ENCODE measurements around the gene OSBPL7.

OSBPL7 gene

DNA sequence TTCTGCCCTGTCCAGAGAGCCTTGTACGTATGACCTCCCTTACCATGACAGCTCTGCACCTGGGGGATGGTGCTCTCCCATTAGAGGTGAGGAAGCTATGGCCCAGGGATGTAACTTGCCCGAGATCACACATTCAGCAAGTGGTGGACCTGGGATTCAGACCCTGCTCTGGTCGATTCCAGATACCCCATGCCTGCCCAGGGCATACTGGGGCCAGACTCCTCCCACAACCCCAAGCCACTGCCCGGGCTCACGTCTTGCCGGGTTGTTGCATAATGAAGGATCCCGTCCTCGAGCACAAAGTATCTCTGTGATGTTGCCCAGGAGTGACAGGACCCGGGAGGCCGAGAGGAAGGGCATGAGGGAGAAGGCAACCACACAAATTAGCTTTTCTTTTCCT is 2.1 kb downstream of the OSBPL7 start:
- no peak overlapping the region for H3K27ac ChIP-seq (ENCODE audit: low read depth, low read length)
- H3K36me3 ChIP-seq (ENCODE audit: insufficient read depth, low read length) = peaks cover 18% of the 10 kb centered on the region
- H3K9ac ChIP-seq (ENCODE audit: low read depth, low read length) = no peak overlapping the region

DNA sequence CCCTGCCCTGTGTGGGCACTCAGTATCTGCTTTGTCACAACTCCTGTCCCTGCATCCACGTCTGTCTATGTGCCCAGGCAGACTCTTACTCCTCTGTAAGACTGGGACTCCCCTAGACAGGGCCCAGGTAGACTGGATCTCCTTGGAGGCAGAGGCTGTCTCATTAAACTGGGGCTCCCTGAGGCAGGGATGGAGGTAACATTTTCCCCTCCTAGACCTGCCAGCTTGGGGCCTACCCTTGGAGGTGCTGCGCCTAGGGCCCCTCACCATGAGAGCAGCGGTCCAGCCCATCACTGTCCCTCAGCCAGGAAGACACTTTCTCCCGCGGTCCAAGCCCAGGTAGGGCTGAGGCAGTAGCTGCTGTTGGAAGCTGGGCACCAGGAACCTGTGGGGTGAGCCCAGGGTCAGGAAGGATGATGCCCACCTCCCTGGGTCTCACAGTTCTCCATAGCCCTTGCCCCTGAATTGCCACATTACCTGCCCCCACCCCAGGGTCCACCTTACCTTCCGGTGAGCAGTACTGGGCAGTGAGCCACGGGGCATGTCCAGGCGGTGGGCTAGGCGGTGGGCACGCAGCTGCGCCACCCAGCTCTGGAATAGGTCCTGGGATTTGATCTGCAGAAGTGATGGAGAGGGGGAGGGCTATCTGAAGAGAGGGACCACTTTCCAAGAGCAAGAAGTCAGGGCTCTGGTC is 3.4 kb downstream of the OSBPL7 start:
- H3K9ac ChIP-seq (ENCODE audit: low read depth, low read length) = no peak overlapping the region
- H3K36me3 ChIP-seq (ENCODE audit: insufficient read depth, low read length) = peaks cover 7% of the 10 kb centered on the region
- WGBS = 94% methylated on average over 11 of the region's 11 CpGs
- H3K27me3 ChIP-seq (ENCODE audit: insufficient read depth, low read length) = no peaks in the 10 kb centered on the region
- no peak overlapping the region for H3K4me3 ChIP-seq (ENCODE audit: low read length)
- H3K9me3 ChIP-seq (ENCODE audit: insufficient read depth, low read depth, low read length) = no peaks in the 10 kb centered on the region
- peaks cover 4% of the 10 kb centered on the region for H3K4me1 ChIP-seq (ENCODE audit: insufficient read depth, low read length)
- H3K27ac ChIP-seq (ENCODE audit: low read depth, low read length) = no peak overlapping the region

More for the DNA sequence above, 2.1 kb downstream of the OSBPL7 start:
- Histone ChIP-seq H3K27me3 (ENCODE audit: insufficient read depth, low read length) (no peaks in the 10 kb centered on the region), H3K4me3 (ENCODE audit: low read length) (no peak overlapping the region), H3K9me3 (ENCODE audit: insufficient read depth, low read depth, low read length) (no peaks in the 10 kb centered on the region), H3K4me1 (ENCODE audit: insufficient read depth, low read length) (peaks cover 4% of the 10 kb centered on the region)
- WGBS = 87% methylated on average over 10 of the region's 10 CpGs

DNA sequence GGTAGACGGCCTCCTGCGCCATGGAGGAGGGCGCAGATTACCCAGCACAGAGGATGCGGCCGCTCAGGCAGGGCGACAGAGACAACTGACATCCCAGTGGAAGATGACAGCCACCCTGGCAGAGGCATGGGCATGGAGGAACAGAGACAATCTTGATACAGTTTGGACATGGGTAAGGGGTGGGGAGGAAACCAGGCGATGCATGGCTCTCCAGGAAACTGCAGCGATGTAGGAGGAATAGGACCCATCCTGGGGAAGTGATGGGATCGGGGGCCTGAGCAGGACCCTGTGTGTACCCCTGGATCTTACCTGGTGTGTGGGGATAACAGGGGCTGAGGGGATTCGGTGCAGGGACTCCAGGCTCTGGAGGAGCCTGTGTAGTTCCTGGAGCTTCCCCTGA is 4.6 kb downstream of the OSBPL7 start:
- Histone ChIP-seq H3K27me3 (ENCODE audit: insufficient read depth, low read length) (no peaks in the 10 kb centered on the region), H3K9ac (ENCODE audit: low read depth, low read length) (no peak overlapping the region), H3K27ac (ENCODE audit: low read depth, low read length) (no peak overlapping the region), H3K4me1 (ENCODE audit: insufficient read depth, low read length) (peaks cover 2% of the 10 kb centered on the region), H3K9me3 (ENCODE audit: insufficient read depth, low read depth, low read length) (no peaks in the 10 kb centered on the region), H3K36me3 (ENCODE audit: insufficient read depth, low read length) (peaks cover 7% of the 10 kb centered on the region), H3K4me3 (ENCODE audit: low read length) (no peak overlapping the region)
- 95% methylated on average over 10 of the region's 10 CpGs for WGBS

- no peaks in the 10 kb centered on the region for H3K9me3 ChIP-seq (ENCODE audit: insufficient read depth, low read depth, low read length)
- no peaks in the 10 kb centered on the region for H3K4me1 ChIP-seq (ENCODE audit: insufficient read depth, low read length)
- H3K27ac ChIP-seq (ENCODE audit: low read depth, low read length) = no peak overlapping the region
- H3K27me3 ChIP-seq (ENCODE audit: insufficient read depth, low read length) = no peaks in the 10 kb centered on the region
- H3K9ac ChIP-seq (ENCODE audit: low read depth, low read length) = no peak overlapping the region
- 94% methylated on average over 21 of the region's 21 CpGs for WGBS
- H3K4me3 ChIP-seq (ENCODE audit: low read length) = no peak overlapping the region
- H3K36me3 ChIP-seq (ENCODE audit: insufficient read depth, low read length) = peaks cover 7% of the 10 kb centered on the region
These were observed 5.4 kb downstream of the OSBPL7 start for GRCh38 chr17:47816111-47816735.

DNA sequence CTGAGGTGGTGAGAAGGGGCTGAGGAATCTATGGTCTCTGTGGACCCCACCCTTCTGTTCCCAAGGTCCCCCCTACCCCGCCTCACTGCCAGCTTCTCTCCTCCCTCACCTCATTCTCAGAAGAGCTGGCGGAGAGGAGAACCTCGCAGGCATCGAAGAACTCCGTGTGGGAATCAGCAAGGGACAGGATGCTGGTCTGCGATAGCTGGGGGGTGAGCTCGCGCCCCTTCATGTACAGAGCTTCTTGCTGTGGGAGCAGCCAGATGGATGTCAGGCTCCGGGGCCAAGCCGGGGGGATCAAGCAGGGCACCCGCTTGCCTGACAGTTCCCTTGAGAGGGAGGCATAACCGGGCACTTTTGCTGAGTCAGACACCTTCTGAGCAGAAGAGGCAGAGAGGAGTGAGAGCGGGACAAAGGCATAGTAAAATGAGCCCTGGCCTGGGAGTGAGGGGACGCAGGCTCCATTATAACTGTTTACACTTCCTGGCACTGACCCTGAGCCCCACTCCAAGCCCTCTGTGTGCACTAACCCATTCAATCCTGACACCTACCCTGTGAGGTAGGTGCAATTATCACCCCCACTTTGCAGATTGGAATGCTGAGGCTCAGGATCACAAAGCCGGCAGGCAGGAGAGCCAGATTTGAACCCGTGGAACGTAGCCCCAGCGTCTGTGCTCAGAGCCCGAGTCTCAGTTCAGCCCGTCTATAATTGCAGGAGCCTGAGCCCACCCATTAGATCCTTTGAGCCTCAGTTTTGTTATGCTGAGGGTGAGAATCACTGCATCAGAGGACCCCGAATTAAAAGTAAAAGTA is 6.3 kb downstream of the OSBPL7 start:
- no peaks in the 10 kb centered on the region for H3K27me3 ChIP-seq (ENCODE audit: insufficient read depth, low read length)
- H3K9me3 ChIP-seq (ENCODE audit: insufficient read depth, low read depth, low read length) = no peaks in the 10 kb centered on the region
- H3K4me3 ChIP-seq (ENCODE audit: low read length) = no peak overlapping the region
- H3K36me3 ChIP-seq (ENCODE audit: insufficient read depth, low read length) = peaks cover 7% of the 10 kb centered on the region
- no peak overlapping the region for H3K27ac ChIP-seq (ENCODE audit: low read depth, low read length)
- peaks cover under 1% of the 10 kb centered on the region; the same call in 1 of the 2 replicates for H3K4me1 ChIP-seq (ENCODE audit: insufficient read depth, low read length)
- no peak overlapping the region; the same call in 1 of the 2 replicates for H3K9ac ChIP-seq (ENCODE audit: low read depth, low read length)
- 93% methylated on average over 21 of the region's 21 CpGs for WGBS

GRCh38 chr17:47813512-47814031 is 8.0 kb downstream of the OSBPL7 start:
- H3K9ac ChIP-seq (ENCODE audit: low read depth, low read length) = no peak overlapping the region
- H3K27ac ChIP-seq (ENCODE audit: low read depth, low read length) = no peak overlapping the region
- H3K4me1 ChIP-seq (ENCODE audit: insufficient read depth, low read length) = peaks cover 4% of the 10 kb centered on the region; the same call in 1 of the 2 replicates
- no peak overlapping the region for H3K4me3 ChIP-seq (ENCODE audit: low read length)
- no peaks in the 10 kb centered on the region for H3K27me3 ChIP-seq (ENCODE audit: insufficient read depth, low read length)
- H3K36me3 ChIP-seq (ENCODE audit: insufficient read depth, low read length) = peaks cover 10% of the 10 kb centered on the region
- WGBS = 96% methylated on average over 22 of the region's 22 CpGs
- H3K9me3 ChIP-seq (ENCODE audit: insufficient read depth, low read depth, low read length) = no peaks in the 10 kb centered on the region

DNA sequence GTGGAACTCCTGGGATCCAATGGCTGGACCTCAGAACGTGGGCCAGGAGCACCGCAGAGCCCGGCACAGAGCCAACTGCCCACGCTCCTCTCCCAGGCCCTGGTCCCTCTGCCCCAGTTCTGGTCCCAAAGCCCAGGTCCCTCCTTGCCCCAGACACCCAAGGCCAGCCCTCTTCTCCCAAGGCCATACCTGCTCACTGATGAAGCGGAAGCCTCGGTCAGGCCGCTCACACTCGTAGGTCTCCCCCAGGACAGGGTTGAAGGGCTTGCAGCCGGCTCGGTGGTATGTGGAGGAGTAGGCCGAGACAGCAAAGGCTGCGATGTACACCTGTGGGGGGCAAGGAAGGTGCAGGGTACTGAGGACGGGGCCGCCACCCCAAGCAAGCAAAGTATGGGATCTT is 8.5 kb downstream of the OSBPL7 start:
- Histone ChIP-seq H3K27me3 (ENCODE audit: insufficient read depth, low read length) (no peaks in the 10 kb centered on the region), H3K36me3 (ENCODE audit: insufficient read depth, low read length) (peaks cover 10% of the 10 kb centered on the region), H3K9ac (ENCODE audit: low read depth, low read length) (no peak overlapping the region), H3K4me1 (ENCODE audit: insufficient read depth, low read length) (peaks cover 4% of the 10 kb centered on the region; the same call in 1 of the 2 replicates), H3K9me3 (ENCODE audit: insufficient read depth, low read depth, low read length) (no peaks in the 10 kb centered on the region), H3K4me3 (ENCODE audit: low read length) (no peak overlapping the region), H3K27ac (ENCODE audit: low read depth, low read length) (no peak overlapping the region)
- 94% methylated on average over 14 of the region's 14 CpGs for WGBS

GRCh38 chr17:47812146-47812920 is 9.3 kb downstream of the OSBPL7 start:
- Histone ChIP-seq H3K9me3 (ENCODE audit: insufficient read depth, low read depth, low read length) (no peaks in the 10 kb centered on the region), H3K9ac (ENCODE audit: low read depth, low read length) (no peak overlapping the region), H3K27ac (ENCODE audit: low read depth, low read length) (no peak overlapping the region), H3K4me3 (ENCODE audit: low read length) (no peak overlapping the region), H3K36me3 (ENCODE audit: insufficient read depth, low read length) (peaks cover 10% of the 10 kb centered on the region), H3K27me3 (ENCODE audit: insufficient read depth, low read length) (no peaks in the 10 kb centered on the region), H3K4me1 (ENCODE audit: insufficient read depth, low read length) (peaks cover 4% of the 10 kb centered on the region; the same call in 1 of the 2 replicates)
- 90% methylated on average over 18 of the region's 18 CpGs for WGBS

DNA sequence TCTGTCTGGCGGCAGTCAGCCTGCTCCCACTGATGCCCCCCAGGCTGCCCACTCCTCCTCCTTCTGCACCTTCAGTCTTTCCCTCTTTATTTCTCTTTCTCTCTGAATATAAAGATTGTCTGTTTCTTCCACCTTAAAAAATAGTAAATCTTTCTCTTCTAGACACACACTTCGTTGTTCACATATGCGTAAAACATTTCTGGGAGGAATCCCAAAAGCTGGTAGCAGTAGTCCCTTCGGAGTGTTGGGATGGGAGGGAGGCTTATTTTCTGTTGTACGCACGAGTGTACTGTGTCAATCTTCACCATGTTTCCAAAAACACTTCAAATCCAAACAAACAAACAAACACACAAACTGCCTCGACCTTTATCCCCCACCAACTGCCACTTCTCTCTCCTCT is 9.9 kb downstream of the OSBPL7 start:
- Histone ChIP-seq H3K4me3 (ENCODE audit: low read length) (no peak overlapping the region), H3K9ac (ENCODE audit: low read depth, low read length) (no peak overlapping the region), H3K9me3 (ENCODE audit: insufficient read depth, low read depth, low read length) (no peaks in the 10 kb centered on the region), H3K27ac (ENCODE audit: low read depth, low read length) (no peak overlapping the region), H3K4me1 (ENCODE audit: insufficient read depth, low read length) (peaks cover 4% of the 10 kb centered on the region; the same call in 1 of the 2 replicates), H3K27me3 (ENCODE audit: insufficient read depth, low read length) (no peaks in the 10 kb centered on the region), H3K36me3 (ENCODE audit: insufficient read depth, low read length) (peaks cover 6% of the 10 kb centered on the region)
- 82% methylated on average over 5 of the region's 7 CpGs for WGBS

- Histone ChIP-seq H3K27me3 (ENCODE audit: insufficient read depth, low read length) (no peaks in the 10 kb centered on the region), H3K4me3 (ENCODE audit: low read length) (no peak overlapping the region), H3K27ac (ENCODE audit: low read depth, low read length) (no peak overlapping the region), H3K9me3 (ENCODE audit: insufficient read depth, low read depth, low read length) (no peaks in the 10 kb centered on the region), H3K36me3 (ENCODE audit: insufficient read depth, low read length) (peaks cover 6% of the 10 kb centered on the region), H3K4me1 (ENCODE audit: insufficient read depth, low read length) (peaks cover 4% of the 10 kb centered on the region; the same call in 1 of the 2 replicates), H3K9ac (ENCODE audit: low read depth, low read length) (no peak overlapping the region)
- 83% methylated on average over 9 of the region's 9 CpGs for WGBS
These were observed 10.5 kb downstream of the OSBPL7 start for GRCh38 chr17:47810901-47811635.

Data from HUES64 (cell line).